Hypothalamus (tissue), 51 donors: ENCODE data around the gene PPL.

Source experiments
- DNase-seq, 51 donors: peaks; one replicate each; lab custom pipeline; 2025; lab: John Stamatoyannopoulos, UW

PPL gene

DNA sequence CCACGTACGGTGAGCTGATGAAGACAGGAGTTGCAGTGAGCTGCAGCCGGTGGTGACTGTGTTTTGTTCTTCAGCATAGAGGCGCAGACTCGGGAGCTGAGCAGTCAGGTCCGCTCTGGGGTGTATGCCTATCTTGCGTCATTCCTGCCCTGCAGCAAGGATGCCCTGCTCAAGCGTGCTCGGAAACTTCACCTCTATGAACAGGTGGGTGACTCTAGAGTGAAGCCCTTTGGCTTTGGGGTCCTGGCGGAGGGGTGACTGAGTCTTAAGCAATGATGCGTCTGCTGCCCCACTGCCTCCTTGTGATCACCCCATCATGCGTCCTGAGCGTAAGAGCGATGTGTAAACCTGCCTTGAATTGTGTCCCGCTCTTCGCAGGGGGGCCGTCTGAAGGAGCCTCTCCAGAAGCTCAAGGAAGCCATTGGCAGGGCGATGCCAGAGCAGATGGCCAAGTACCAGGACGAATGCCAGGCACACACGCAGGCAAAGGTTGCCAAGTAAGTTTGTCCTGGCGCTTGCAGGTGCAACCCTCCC lies 66.7 kb downstream of the PPL start:
- DNase-seq = peak in 12 of 51 donors; percentile 14 to 61 (median 35)

DNA sequence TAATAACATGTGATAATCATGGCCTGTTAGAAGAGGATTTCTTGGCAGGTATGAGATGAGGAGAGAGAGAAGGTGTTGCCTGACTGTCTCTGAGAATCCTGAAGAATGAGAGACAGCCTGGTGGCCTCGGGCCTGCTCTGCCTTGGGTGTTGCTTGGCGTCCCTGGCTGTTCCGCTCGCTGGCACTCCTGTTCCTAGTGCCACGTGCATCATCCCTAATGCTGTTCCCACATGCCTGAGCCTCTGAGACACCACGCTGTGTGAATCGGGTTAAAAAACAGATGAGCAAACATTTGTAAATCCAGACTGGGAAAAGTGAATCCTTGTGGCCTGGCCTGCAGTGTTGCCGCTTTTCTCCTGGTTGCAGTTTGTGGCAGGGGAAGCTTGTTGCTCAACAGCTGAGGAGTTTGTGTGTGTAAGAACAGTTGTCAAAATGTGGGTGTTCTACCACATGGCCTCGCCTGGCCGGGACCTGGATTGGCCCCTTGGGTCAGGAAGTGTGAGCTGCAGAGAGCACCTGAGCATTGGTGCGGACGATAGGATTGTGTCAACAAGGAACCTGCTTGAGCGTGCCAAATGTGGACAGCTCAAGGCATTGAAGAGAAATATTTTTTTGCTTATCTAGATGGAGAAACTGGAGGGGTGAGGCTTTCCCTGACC lies 67.7 kb downstream of the PPL start:
- DNase-seq = peak in 1 of 51 donors; percentile 5

DNA sequence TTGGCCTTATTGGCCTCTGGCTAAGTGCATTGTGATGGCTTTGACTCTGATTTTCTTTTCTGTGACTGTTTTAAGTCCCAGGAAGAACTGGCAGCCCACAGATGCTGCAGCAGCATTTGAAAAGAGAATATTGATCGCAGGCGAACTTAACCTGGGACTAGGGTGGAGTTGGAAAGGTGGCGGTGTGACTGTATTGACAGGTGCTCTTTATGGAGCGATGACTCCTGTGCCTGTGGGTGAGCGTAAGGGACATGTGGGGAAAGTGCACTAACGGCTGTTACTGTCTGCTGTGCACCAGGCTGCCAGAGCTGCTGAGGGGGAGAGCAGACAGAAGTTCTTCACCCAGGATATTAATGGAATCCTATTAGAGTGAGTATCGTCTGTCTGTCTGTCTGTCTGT lies 68.4 kb downstream of the PPL start:
- DNase-seq = no peak

DNA sequence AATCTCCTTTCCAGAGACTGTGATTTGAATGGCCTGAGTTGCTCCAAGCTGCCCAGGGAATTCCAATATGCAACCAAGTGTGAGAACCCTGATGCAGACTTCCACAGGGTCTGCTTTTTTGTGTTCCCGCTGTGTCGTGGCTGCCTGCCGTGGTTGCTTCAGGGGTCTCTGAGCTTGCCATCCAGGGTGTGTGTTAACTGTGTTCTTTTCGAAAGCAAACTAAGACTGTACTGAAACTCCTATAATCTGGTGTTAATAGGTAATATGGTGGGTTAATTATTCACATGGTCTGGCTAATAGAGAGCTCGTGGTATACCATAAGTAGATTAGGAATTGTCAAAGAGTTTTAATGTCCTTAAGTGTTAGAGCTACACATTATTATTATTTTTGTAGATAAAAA lies 68.9 kb downstream of the PPL start:
- DNase-seq = no peak

DNA sequence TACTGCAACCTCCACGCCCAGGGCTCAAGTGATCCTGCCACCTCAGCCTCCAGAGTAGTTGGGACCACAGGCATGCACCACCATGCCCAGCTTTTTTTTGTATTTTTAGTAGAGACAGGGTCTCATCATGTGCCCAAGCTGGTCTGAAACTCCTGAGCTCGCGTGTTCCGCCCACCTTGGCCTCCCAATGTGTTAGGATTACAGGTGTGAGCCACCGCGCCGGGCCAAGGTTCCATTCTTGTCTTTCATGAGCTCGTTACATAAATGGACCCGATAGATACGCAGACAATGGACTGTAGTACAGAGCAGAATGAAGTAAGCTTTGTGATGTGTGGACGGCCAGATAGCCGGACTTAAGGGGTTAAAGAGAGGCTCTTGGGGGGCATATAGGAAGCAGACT lies 70.4 kb downstream of the PPL start:
- DNase-seq = no peak

- DNase-seq = no peak
Measured at GRCh38 chr16:4865231-4865860, 71.6 kb downstream of the PPL start.

- no peak for DNase-seq
Measured at GRCh38 chr16:4864728-4865127, 72.2 kb downstream of the PPL start.

GRCh38 chr16:4862639-4863038 lies 74.3 kb downstream of the PPL start:
- DNase-seq = no peak

GRCh38 chr16:4860727-4861342 lies 76.1 kb downstream of the PPL start:
- no peak for DNase-seq

GRCh38 chr16:4859900-4860255 lies 77.1 kb downstream of the PPL start:
- DNase-seq = no peak

DNA sequence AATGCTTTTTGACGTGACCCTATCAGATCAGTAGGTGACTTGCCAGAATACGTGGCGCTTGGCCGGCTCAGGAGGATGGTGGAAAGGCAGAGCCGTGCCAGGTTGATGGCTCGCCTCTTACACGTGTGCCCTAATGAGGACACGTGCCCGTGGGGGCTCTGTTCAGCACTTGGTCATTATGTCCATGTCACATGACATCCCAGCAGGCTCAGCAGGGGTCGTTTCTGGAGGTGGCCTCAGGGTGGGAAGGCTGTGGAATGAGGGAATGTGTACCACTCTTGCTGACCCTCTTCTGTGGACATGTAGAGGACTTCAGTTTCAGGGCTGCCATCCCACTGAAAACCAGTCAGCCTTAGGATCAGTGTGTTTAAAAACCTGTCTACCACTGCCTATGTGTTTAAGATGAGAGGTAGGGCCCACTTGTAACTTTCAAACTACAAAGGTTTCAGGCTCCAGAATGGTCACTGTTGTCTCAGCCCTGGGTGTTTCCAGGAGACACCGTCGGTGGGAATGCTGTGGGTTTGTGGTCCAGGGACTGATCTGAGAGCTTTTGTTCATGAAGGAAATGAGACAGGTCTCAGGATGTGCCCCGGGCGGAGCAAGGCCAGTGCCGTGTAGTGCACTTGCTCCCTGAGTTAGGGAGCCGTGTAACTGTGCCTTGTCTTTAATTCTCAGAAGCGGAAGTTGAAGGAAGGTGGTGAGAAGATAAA lies 77.6 kb downstream of the PPL start:
- DNase-seq = no peak

DNA sequence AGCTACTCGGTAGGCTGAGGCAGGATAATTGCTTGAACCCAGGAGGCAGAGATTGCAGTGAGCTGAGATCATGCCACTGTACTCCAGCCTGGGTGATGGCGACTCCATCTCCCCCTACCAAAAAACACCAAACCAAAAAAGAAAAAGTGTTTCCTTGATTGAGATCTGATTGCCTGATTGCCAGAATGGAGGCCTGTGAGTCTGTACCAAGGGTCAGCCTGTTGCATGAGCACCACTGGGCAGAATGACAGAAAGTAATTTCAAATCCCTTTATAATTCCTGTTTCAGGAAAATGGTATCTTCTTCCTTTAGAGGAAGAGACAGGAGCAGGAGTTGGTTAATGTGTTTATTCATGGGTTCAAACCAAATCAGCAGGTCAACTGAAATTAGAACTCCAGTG lies 81.1 kb downstream of the PPL start:
- no peak for DNase-seq

DNA sequence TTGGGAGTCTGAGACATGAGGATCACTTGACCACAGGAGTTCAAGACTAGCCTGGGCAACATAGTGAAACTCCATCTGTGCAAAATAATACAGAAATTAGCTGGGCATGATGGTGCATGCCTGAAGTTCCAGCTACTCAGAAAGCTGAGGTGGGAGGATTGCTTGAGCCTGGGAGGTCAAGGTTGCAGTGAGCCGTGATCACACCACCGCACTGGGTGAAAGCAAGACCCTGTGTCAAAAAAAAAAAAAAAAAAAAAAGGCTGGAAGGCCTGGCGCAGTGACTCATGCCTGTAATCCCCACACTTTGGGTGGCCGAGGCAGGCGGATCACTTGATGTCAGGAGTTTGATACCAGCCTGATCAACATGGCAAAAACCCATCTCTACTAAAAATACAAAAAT lies 81.6 kb downstream of the PPL start:
- DNase-seq = no peak

DNA sequence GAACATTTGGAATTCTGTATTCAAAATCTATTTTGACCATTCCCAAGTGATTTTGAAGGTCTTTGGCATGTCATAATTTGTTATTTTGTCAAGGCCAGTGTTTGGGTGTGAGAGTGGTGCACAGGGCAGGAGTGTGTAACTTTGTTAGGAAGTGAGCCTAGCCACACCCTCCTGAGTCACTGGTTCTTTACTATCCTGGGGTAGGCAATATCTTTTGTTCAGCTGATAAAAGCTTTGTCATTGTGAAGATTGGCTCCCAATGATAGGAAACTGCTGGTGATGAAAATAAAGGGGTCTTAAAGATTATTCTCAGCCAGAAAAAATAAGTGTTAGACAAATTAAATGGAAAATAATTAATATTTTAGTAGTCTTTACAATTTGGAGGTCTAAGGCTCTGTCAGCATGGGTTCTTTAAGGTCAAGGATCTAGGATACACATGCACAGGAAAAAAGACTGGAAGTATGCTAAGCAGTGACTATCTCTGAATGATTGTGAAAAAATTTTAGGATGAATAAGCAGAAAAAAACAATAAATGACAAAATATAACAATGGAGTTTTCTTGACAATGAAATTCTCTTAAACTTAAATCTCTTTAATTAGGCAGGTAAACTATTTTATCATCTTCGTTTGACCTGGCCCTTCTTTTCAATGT lies 84.6 kb downstream of the PPL start:
- DNase-seq = no peak

DNA sequence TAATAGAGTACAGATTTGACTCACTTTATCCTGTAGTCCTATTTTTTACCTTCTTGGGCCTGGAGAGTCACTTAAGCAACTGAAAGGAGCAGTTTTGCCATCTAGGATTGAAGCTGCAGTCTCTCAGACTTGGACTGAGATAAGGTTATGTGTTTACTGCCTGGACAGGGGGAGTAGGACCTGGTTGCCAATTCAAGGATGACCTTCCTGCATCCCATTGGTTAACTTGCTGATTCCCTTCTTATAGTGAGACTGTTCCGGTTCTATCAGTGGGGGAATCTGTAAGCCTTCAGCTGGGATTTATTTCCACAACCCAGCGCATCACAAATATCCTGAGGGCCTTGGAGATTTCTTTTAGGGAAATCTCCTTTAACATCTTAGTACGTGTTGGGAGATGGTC lies 86.7 kb downstream of the PPL start:
- DNase-seq = no peak

DNA sequence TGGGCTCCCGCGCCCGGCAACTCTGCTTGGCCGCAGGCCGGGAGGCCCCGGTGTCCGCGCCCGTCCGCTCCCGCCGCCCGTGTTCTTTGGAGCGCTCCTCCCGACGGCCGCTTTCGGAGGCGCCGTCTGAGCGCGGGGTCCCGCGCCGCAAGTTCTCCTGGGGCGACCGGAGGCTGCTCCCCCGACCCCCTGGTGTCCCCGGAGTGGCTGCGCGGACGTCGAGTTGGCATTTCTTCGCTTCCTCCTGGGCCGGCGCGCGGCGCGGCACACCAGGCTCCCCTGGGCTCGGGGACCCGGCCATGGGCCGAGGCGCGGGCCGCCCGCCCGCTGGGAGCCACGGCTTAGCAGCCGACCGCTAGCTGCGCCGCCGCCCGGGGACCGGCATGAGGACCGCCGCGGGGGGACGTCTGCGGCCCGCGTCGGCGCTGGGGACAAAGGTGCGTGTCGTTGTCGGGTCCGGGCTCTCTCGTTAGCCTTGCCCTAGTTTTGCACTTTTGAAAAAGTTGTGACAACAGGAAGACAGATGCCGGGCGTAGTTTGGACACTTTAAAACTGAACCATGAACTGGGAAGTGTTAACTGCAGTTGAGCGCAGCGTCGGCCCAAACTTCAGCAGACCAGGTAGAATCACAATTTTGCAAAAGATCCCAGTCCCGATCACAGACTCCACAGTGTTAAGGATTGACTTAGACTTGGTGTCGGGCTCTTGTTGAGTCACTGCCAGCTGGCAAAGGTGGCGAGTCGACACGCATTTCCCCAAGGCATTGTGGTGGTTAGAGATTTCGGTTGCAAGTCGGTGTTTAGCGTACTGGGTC lies 89.0 kb downstream of the PPL start:
- peak in 22 of 51 donors; percentile 3 to 54 (median 20) for DNase-seq

DNA sequence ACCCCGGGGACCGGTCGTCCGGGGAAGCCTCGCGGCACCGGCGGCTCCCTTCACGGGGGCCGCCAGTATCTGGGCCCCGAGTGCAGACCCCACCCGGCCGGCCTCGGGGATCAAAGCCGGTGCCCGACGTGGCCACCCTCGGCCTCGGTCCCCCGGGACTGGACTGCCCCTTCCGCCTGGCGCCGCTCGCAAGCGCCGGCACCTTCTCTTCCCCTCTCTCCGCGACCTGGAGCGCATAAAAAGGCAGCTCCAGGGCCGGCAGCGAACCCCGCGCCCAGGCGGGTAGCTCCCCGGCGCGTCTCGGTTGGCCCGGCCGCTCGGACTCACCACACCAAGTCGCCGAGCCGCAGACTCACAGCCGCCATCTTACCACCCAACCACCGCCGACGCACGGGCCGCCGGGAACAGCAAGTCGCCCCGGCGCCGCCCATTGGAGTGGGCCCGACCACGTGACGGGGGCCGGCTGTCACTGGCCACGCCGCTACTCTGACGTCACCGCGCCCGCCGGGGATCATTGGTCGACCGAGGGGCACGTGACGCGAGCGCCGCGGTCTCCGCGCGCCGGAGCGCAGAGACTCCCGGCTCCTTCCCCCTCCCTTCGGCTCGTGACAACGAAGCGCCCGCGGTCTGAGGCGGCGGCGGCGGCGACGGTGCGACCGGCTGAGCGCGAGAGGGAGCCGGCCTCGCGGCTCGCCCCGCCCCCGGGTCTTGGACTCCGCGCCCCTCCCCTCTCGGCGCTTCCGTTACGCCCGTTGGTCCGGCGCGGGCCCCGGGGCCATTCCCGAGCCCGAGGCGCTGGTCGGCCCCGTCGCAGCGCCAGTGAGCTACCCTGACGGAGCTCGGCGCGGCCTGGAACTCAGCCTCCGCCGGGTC lies 89.8 kb downstream of the PPL start, which contains the start of the genes GLYR1 and UBN1:
TSS of gene GLYR1 (minus strand) at position 388 of the 873 bp plus-strand sequence. CDS start at position 365, 23 bp downstream.
TSS of gene UBN1 (plus strand) at position 581 of the 873 bp plus-strand sequence. CDS start 5,437 bp downstream, outside the sequence.
- peak; percentile 82 to 99 (median 96) for DNase-seq

DNA sequence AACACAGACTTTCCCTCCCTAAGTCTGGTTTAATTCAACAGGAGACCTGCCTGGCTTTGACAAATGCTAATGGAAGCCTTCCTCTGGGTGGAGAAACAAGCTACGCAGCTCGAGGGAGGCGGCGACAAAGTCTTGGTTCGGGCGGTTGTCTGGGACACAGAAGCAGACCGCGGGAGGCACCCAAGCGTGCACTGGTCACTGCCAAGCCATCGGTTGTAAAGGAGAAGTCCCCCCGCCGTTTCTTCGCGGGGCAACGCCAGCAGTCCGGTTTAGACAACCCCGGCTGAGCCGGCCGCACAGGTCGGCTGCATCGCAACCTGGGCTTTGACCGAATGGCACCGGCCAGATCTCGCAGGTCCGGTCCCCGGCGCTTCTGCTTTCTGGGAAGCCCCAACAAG lies 90.4 kb downstream of the PPL start:
- peak in 32 of 51 donors; percentile 15 to 68 (median 42) for DNase-seq

- no peak for DNase-seq
Measured at GRCh38 chr16:4840984-4841383, 96.0 kb downstream of the PPL start.
